Pancreas (tissue), 10 donors: Measurements from ENCODE around the gene PHF5A. TPM values are rescaled to one million over a fixed set of nuclear protein-coding genes. Genes with fewer than 3 reads are reported as not detected.

Experiments
- ATAC-seq, 4 donors: fragments of 200-7000 bp; cut with Tn5 transposase; one replicate each; pipeline versions ENCODE4 v1.8.0 to v1.9.1; 2020; ENCODE audit warnings: mild to moderate bottlenecking in 4 of 4, moderate library complexity in 4 of 4
- DNase-seq, 6 donors: peaks; one replicate each; pipeline ENCODE4 v3.0.0-alpha.2; 2020
- FAIRE-seq: peaks from 2 replicates; lab custom pipeline; 2012; peaks lifted over from hg19 to GRCh38; lab: Jason Lieb, UNC
- H3K27ac ChIP-seq, 4 donors: fragments of 200-600 bp; sonication (generic); 1 replicate in 3 of 4; 2 replicates in 1 of 4; pipeline versions ENCODE4 v1.5.0 to v1.8.0; 2020
- H3K27me3 ChIP-seq, 4 donors: fragments of 200-600 bp; one replicate each; pipeline ENCODE4 v1.8.0; 2021
- H3K36me3 ChIP-seq, 3 donors: fragments of 200-600 bp; sonication (generic) in 1 of 3; one replicate each; pipeline versions ENCODE4 v1.5.0 to v1.8.0; 2020 to 2021
- H3K4me1 ChIP-seq, 3 donors: fragments of 200-600 bp; one replicate each; pipeline ENCODE4 v1.8.0; 2021
- H3K4me3 ChIP-seq, 4 donors: fragments of 200-600 bp; sonication (generic) in 2 of 4; one replicate each; pipeline versions ENCODE4 v1.5.0 to v1.8.0; 2020 to 2021
- H3K9me3 ChIP-seq, 4 donors: fragments of 200-600 bp; one replicate each; pipeline ENCODE4 v1.8.0; 2021
- WGBS, 2 donors: extraction: QIAGEN DNeasy Blood & Tissue Kit; methylation state at CpG; one replicate each; pipeline ENCODE4 v1.1.7; 2013; 5-methylcytosine and 5-hydroxymethylcytosine counted together
- intact Hi-C, 3 donors: fragments of 100-400 bp; cut with DNase I; formaldehyde crosslinking; loops; one replicate each; pipeline versions ENCODE4 v1.11.1 to v1.14.2; 2022
- polyA plus RNA-seq, 2 donors: library from polyadenylated mRNA; stranded (reverse); fragments of 200-250 nt; gene quantifications; one replicate each; pipeline ENCODE4 v1.2.3, GENCODE V29; 2013
- total RNA-seq, 6 donors: library from RNA; stranded (reverse); fragmentation: NEBNext Ultra II Directional in 4 of 6; extraction: Animal tissue kit (Norgen Biotek cat#: 25700) in 4 of 6; gene quantifications; one replicate each; pipeline versions ENCODE4 v1.2.1 to v1.2.4, GENCODE V29; 2021 to 2023
- TF ChIP-seq, protein P1 (sequence below), 4 donors: fragments of 200-600 bp; sonication (generic) in 3 of 4; IDR thresholded peaks; one replicate each; pipeline versions ENCODE4 v1.5.0 to v1.8.0; 2021; ENCODE audit warnings: antibody characterized with exemption in 4 of 4
- donor health status: healthy with polysubstance abuse.
- donor health status: DM: no; HTN: no; CAD: no; lungs with moderate emphysema.
- donor health status: DM: no; HTN: no; CAD: no.
- donor health status: control.
- donor health status: control.
- donor health status: Bipolar disorder and iron deficiency.
- donor health status: DM: yes; HTN: yes; CAD: no.
- donor health status: DM: no; HTN: no; CAD: no.
- donor health status: DM: no; HTN: no; CAD: no.
- donor health status: DM: yes; HTN: yes; CAD: no.

Gene PHF5A
- total and polyA plus RNA-seq, 8 donors, result 8.8 to 29.7 (median 16.7) TPM

DNA sequence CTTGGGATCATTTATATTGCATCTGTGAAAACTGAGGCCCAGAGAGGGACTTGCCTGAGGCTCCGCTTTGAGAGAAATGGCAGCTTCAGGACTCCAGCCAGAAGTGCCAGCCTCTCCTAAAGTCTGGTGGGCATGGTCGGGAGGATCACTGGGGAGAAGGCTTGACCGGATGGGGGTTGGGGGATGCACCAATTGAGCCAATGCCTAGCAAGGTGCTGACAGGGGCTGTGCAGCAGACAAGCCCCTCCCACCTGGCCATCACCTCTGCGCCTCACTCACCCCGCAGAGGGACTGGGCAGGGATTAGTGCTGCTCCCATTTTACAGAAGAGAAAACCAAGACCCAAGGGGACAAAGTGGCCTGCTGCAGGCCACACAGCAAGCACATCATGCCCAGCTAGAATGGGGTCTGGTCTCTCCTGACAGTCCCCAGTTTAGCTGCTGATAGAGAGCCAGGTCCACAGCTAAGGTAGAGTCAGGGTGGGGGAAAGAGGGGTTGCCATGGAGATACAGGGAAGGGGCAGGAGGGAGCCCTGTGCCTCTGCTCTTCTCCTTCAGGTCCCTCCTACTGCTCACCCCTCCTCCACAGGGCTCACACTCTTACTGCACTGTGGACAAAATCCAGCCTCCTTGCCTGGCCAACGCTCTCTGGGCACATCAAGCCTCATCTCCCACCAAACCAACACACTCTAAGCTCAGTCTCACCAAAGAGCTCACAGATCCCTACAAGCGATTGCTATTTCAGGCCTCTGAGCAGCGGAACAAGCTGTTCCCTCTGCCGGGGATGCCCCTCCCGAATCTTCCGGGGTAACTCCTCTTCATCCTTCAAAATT, 57.3 kb downstream of the PHF5A start:
- Histone ChIP-seq H3K27ac (peak overlapping the region; percentile 37 to 70 (median 50)), H3K36me3 (no peaks in the 10 kb centered on the region), H3K4me3 (no peak overlapping the region), H3K27me3 (no peaks in the 10 kb centered on the region), H3K4me1 (peaks cover 24 to 29% (median 24%) of the 10 kb centered on the region in 3 donors), H3K9me3 (no peaks in the 10 kb centered on the region)
- FAIRE-seq, result no peak
- intact Hi-C loops, result no loop called here
- no peak for DNase-seq
- 89 to 90% methylated on average over 11 of the region's 11 CpGs for WGBS, 2 donors
- no peak for ATAC-seq
- TF ChIP-seq, protein P1, sequence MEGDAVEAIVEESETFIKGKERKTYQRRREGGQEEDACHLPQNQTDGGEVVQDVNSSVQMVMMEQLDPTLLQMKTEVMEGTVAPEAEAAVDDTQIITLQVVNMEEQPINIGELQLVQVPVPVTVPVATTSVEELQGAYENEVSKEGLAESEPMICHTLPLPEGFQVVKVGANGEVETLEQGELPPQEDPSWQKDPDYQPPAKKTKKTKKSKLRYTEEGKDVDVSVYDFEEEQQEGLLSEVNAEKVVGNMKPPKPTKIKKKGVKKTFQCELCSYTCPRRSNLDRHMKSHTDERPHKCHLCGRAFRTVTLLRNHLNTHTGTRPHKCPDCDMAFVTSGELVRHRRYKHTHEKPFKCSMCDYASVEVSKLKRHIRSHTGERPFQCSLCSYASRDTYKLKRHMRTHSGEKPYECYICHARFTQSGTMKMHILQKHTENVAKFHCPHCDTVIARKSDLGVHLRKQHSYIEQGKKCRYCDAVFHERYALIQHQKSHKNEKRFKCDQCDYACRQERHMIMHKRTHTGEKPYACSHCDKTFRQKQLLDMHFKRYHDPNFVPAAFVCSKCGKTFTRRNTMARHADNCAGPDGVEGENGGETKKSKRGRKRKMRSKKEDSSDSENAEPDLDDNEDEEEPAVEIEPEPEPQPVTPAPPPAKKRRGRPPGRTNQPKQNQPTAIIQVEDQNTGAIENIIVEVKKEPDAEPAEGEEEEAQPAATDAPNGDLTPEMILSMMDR (IDR thresholded peaks at IDR 0.05), result no peak

DNA sequence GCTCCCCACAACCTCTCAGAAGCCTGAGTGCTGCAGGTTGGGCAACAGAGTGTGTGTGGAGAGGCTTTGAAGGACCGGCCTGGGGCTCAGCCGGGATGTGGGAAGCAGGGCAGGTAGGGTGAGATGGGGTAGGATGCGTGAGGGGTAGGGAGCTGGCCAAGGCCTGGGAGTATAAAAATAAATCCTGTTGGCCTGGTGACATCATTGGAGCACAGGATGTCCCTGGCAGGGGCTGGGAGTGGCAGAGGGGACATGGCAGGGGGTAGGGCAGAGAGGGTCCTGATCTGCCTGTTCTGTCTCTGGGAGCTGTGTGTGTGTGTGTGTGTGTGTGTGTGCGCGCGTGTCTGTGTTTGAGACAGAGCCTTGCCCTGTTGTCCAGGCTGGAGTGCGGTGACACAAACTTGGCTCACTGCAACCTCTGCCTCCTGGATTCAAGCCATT, 58.2 kb downstream of the PHF5A start:
- intact Hi-C loops, result no loop called here
- no peaks in the 10 kb centered on the region for H3K36me3 ChIP-seq
- DNase-seq (peak in 4 of 6 donors; percentile 51 to 77 (median 59)), FAIRE-seq (no peak), ATAC-seq (peak in 3 of 4 donors; percentile 5 to 39 (median 38))
- TF ChIP-seq, protein P1 (IDR thresholded peaks at IDR 0.05), result no peak
- peaks cover 19 to 24% (median 20%) of the 10 kb centered on the region in 3 donors for H3K4me1 ChIP-seq
- WGBS, 2 donors, result 15 to 21% methylated on average over 7 of the region's 7 CpGs
- H3K9me3 ChIP-seq, result no peaks in the 10 kb centered on the region
- H3K27ac ChIP-seq, result peak overlapping the region; percentile 37 to 70 (median 50)
- H3K27me3 ChIP-seq, result no peaks in the 10 kb centered on the region
- no peak overlapping the region for H3K4me3 ChIP-seq

Other genes starting within 250 kb of the PHF5A start
- gene CHADL, start 227.8 kb downstream of the PHF5A start, total RNA-seq, result 1 to 10 TPM in 5 of 6 donors, under 1 TPM in 1; 0.95 to 3.1 (median 1.6) TPM
- gene CHADL, start 227.8 kb downstream of the PHF5A start, polyA plus RNA-seq, result 1 to 10 TPM; 4.5 to 4.9 TPM
- gene RANGAP1, start 182.5 kb downstream of the PHF5A start, total RNA-seq, result 10 to 100 TPM; 26.8 to 42.2 (median 30.6) TPM
- 10 to 100 TPM; 68.2 to 87.9 TPM for gene RANGAP1, start 182.5 kb downstream of the PHF5A start, polyA plus RNA-seq
- 10 to 100 TPM; 20.9 to 46.8 (median 27.0) TPM for gene ZC3H7B, start 167.2 kb downstream of the PHF5A start, total RNA-seq
- 10 to 100 TPM; 24.7 to 36.3 TPM for gene ZC3H7B, start 167.2 kb downstream of the PHF5A start, polyA plus RNA-seq
- gene TEF, start 86.8 kb downstream of the PHF5A start, total RNA-seq, result 10 to 100 TPM in 5 of 6 donors, 1 to 10 TPM in 1; 8.3 to 19.6 (median 17.6) TPM
- 10 to 100 TPM in 1 of 2 donors, 1 to 10 TPM in 1; 8.8 to 18.7 TPM for gene TEF, start 86.8 kb downstream of the PHF5A start, polyA plus RNA-seq
- 10 to 100 TPM; 11.0 to 30.5 (median 19.9) TPM for gene TOB2, start 21.9 kb downstream of the PHF5A start, total RNA-seq
- gene TOB2, start 21.9 kb downstream of the PHF5A start, polyA plus RNA-seq, result 10 to 100 TPM; 12.6 to 15.9 TPM
- 10 to 100 TPM; 34.2 to 53.1 (median 40.8) TPM for gene ACO2, start 425 bp upstream of the PHF5A start, total RNA-seq
- gene ACO2, start 425 bp upstream of the PHF5A start, polyA plus RNA-seq, result 10 to 100 TPM; 19.2 to 33.2 TPM
- 10 to 100 TPM; 11.0 to 18.9 (median 13.9) TPM for gene POLR3H, start 75.8 kb upstream of the PHF5A start, total RNA-seq
- 10 to 100 TPM; 14.8 to 22.0 TPM for gene POLR3H, start 75.8 kb upstream of the PHF5A start, polyA plus RNA-seq
- gene CSDC2, start 92.3 kb upstream of the PHF5A start, total RNA-seq, result 10 to 100 TPM in 3 of 6 donors, 1 to 10 TPM in 3; 1.4 to 22.8 (median 11.4) TPM
- gene CSDC2, start 92.3 kb upstream of the PHF5A start, polyA plus RNA-seq, result 10 to 100 TPM in 1 of 2 donors, 1 to 10 TPM in 1; 8.6 to 50.9 TPM
- 10 to 100 TPM; 10.3 to 26.6 (median 20.2) TPM for gene PMM1, start 121.1 kb upstream of the PHF5A start, total RNA-seq
- gene PMM1, start 121.1 kb upstream of the PHF5A start, polyA plus RNA-seq, result 10 to 100 TPM; 26.4 to 69.2 TPM
- gene DESI1, start 152.4 kb upstream of the PHF5A start, total RNA-seq, result 10 to 100 TPM in 3 of 6 donors, 1 to 10 TPM in 3; 8.2 to 14.8 (median 10.3) TPM
- 1 to 10 TPM; 9.5 to 9.6 TPM for gene DESI1, start 152.4 kb upstream of the PHF5A start, polyA plus RNA-seq
- 10 to 100 TPM; 49.8 to 85.4 (median 76.1) TPM for gene XRCC6, start 152.6 kb upstream of the PHF5A start, total RNA-seq
- 10 to 100 TPM; 51.5 to 86.4 TPM for gene XRCC6, start 152.6 kb upstream of the PHF5A start, polyA plus RNA-seq
- gene SNU13, start 220.2 kb upstream of the PHF5A start, total RNA-seq, result 10 to 100 TPM; 43.5 to 74.1 (median 59.5) TPM
- 10 to 100 TPM; 57.9 to 89.7 TPM for gene SNU13, start 220.2 kb upstream of the PHF5A start, polyA plus RNA-seq
- 1 to 10 TPM in 1 of 6 donors, under 1 TPM in 4, not detected in 1; 0.28 to 2.3 (median 0.35) TPM for gene MEI1, start 230.8 kb upstream of the PHF5A start, total RNA-seq
- under 1 TPM; 0.15 to 0.70 TPM for gene MEI1, start 230.8 kb upstream of the PHF5A start, polyA plus RNA-seq